T1000 (cell line): ENCODE results near the gene SNED1.

Source experiments
- DNase-seq: peaks from one replicate; lab custom pipeline; 2025; ENCODE audit warnings: mixed read lengths; lab: John Stamatoyannopoulos, UW

The SNED1 gene

DNA sequence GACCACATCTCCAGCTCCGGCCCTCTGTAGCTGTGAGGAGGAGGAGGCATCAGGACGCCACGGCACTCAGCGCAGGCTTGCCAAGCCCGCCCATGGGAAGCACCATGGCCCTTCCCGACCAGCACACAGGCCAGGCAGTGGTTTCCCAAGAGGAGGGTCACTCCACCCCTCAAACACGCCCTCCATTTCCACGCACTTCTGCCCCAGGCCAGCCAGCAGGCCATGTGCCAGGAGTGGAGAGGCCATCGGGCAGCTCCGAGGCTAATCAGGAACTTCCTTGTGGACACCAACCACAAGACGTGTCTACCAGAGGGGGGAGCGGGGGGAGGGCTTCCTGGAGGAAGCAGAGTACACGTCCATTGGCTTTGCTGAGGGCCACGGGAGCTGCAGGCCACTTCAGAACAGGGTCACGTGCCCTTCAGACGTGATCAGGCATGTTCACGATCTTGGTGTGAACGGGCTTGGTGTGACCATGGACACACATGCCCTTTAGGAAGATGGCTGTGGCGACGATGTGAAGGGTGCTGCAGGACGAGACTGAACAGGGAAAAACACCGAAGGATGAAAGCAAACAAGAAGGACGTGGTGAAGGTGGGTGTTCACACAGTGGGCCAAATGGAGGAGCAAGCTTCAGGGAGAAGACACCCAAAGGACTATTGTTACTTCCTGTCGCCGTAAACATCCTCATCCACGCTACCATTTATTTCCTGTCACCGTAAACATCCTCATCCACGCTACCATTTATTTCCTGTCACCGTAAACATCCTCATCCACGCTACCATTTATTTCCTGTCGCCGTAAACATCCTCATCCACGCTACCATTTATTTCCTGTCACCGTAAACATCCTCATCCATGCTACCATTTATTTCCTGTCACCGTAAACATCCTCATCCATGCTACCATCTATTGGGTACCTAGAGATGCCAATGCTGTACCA lies 110.1 kb downstream of the SNED1 start:
- no peak for DNase-seq

DNA sequence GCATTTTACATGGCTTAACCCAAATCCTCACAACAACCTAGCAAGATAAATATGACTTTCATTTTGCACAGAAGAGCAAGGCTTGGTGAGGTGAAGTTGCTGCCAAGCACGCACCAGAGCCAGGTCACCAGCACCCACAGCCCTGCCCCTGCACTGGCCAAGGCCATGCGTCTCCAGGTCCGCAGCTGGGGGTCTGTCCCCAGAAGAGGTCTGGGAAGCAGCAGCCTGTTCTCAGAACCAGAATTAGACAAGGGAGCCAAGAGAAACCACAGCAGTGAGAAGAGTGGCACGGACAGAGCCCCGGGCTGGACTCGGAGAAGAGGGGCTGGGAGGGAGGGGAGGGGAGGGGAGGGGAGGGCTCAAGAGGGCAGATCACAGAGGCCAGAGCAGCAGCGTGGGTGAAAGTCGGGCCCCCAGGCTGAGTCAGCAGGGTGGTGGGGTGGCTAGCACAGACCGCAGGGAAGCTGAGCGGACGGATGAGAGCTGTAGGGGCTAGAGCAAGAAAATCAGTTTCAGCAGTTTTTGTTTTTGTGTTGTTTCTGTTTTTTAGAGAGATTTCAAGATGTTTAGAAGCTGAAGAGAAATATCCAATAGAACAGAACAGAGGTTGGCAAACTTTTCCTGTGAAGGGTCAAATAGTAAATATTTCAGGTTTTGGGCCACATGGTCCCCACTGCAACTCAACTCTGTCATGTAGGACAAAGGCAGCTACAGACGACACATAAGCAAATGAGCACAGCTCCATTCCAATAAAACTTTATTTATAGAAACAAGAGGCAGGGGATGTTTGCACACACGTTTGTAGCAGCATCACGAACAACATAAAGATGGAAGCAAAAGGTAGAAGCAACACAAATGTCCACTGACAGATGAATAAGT lies 111.0 kb downstream of the SNED1 start:
- DNase-seq = no peak

DNA sequence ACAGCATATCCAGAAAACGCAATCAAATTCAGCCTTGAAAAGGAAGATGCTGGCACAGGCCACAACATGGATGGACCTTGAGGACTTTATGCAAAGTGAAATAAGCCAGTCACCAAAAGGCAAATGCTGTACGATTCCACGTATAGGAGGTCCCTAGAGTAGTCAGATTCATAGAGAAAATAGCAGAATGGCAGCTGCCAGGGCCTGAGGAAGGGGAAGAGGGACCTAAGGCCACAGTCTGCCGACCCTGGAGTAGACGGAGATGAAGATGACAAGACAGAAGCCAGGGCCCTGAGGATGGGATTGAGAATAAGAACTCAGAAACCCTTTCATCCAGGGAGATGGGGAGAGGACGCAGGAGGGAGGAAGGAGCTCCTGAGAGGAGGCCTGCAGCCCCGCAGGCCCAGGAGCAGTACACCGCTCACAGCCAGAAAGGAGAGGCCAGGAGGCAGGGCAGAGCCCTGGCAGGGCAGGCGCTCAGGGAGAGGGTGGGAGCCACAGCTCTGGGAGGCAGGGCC lies 111.7 kb downstream of the SNED1 start:
- no peak for DNase-seq

DNA sequence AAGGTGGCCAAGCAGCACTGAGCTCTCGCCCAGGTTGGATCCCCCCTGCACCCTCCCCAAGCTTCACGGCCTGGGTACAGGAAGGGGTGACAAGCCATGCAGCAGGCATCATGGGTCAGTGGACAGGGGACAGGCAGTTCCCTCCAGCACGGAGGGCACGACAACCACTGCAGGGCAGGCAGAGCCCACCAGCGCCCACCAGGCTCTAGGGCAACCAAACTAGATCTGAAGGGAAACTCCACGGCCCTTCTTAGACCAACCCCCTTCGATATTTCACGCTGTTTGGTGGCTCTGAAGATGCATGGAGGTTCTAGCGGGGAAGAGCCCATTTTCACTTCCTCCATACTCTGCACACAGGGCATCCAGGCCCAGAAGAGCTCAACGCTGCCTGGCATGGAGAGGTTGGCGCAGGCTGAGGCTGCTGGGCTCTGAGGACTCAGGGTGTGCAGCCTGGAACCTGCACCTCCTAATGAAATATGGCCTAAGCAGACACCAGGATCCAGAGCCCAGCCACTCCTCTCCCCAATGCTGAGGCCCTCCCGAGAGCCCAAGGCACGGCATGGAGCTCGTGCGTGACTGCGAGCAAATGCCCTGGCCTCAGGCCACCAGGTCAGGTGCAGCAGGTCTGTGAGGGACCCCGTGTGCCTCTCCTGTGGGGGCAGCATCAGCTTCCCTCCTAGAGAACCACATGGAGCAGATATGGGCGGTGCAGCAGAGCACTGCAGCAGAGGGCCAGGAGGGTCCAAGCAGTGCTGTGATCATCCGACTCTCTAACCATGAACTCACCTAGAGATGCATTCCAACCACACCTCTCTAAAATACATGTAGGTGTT lies 112.4 kb downstream of the SNED1 start:
- no peak for DNase-seq

DNA sequence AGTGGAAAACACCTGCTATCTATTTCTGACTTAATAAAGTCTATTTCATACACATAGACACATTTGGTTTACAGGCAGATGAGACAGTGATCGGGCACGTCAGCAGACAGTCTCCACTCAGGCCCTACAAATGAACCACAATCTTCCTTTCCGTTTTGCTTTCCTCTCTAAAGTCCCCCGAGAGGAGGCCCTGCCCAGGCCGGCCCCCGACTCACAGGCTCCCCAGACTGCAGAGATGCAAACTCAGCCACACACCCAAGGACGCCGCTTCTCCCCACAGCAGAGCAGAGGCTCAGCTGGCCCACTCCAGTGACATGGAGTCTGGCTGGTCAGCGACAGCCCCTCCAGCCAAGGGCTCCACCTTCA lies 113.0 kb downstream of the SNED1 start:
- no peak for DNase-seq

DNA sequence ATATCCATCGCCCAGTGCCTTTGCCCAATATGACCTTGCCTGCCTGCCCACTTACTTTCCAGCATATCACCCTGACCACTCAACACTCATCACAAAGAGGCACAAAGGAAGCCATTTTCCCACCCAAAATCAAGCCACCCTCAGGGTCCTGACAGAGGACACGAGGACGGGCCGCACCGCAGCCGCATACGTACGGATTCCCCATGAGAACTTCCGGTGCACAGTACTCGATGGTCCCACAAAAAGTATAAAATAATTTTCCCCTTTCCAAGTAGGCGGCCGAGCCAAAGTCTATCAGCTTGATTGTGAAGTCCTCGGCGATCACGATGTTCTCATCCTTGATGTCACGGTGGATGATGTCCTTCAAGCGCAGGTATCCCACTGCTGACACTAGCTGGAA lies 113.6 kb downstream of the SNED1 start:
- DNase-seq = no peak

DNA sequence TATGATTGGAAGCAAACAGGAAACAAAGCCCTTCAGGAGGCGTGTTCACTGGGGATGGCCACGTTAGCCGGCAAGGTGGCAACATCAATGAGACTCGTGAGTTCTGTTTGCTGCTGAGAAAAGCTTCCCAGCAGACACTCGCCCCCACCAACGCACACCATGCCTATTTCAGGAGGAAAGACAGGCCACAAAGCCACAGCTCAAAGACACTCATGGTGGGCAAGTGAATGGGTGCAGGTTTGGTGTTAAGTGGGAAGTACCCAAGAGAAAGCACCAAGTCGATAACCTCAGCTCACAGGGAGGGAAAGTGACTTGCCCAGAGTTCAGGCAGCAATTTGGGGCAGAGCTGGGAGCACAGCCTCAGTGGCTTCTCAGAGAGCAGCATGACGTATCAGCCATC lies 114.2 kb downstream of the SNED1 start:
- no peak for DNase-seq

DNA sequence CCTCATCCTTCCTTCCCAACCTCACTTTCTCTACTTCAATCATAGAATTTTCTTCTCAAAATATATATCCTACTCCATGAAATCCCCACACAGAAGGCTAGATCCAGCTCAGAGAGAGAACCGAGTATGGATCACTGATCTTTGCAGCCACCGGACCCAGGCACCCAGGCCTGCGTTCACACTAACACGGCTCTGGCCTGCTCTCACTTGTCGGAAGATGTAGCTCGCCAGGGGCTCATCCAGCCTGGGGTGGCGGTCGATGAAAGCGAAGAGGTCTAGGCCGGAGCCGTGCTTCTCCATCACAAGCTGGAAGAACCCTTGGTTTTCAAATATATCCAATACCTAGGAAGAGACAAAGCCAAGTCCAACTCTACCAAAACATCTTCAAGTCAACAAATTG lies 116.4 kb downstream of the SNED1 start:
- DNase-seq = no peak

DNA sequence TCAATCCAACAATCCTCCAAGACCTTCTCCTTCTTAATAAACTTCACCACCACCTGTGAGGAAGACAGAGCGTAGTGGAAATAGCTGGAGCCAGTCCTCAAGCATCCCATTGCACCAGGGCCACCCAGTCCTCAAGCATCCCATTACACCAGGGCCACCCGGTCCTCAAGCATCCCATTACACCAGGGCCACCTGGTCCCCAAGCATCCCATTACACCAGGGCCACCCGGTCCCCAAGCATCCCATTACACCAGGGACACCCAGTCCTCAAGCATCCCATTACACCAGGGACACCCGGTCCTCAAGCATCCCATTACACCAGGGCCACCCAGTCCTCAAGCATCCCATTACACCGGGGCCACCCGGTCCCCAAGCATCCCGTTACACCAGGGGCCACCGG lies 116.9 kb downstream of the SNED1 start:
- no peak for DNase-seq

DNA sequence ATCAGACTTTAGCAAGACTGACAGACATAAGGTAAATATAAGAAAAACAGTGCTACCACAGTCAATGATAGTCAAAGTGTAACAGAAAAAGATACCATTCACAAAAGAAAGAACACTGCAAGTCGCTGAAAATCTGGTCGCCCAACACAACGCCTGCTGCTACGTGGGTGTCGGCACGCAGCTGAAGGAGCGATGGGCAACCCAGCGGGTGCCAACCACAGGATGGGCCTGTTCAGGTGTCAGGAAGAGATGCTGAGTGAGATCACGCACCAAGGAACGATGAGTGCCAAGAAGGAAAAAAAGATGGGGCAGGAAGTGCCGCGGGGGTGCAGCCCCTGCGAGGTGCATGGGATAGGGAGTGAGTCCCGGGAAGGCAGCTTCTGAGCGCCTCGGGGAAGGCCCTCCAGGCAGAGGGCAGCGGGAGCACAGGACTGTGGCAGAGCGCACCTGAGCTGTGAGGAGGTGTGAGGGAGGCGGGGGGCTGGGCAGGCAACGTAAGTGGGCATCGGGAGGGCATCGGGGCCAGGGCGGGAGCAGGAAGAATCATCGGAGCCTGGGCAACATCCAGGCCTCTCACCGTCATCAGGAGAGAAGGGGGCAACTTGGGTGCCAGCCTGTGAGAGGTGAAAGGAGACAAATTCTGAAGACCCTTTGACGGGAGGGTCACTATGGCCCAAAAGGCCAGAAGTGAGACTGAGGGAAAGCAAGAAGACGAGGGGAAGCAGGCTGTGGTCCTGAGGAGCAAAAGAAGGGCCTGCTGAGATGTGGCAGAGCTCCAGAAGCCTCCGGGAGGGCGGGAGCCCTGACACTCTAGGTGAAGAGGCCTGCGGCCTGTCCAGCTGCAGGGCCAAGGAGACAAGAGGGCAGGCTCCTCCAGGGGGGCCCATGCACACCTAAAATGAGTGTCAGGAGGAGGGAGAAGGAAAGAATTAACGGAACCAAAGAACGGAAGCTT lies 118.5 kb downstream of the SNED1 start:
- no peak for DNase-seq

GRCh38 chr2:241118737-241119505 lies 120.5 kb downstream of the SNED1 start:
- no peak for DNase-seq

DNA sequence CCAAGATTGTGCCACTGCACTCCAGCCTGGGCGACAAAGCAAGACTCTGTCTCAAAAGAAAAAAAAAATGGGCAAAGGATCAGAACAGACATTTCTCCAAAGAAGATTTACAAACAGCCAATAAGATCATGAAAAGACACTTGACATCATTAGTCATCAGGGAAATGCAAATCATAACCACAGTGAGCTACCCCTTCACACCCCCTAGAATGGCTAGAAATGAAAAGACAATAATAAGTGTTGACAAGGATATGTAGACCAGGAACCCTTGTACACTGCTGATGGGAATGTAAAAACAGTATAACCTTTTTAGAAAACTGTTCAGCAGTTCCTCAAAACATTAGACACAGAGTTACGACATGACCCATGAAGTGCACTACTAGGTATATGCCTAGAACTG lies 122.0 kb downstream of the SNED1 start:
- no peak for DNase-seq

DNA sequence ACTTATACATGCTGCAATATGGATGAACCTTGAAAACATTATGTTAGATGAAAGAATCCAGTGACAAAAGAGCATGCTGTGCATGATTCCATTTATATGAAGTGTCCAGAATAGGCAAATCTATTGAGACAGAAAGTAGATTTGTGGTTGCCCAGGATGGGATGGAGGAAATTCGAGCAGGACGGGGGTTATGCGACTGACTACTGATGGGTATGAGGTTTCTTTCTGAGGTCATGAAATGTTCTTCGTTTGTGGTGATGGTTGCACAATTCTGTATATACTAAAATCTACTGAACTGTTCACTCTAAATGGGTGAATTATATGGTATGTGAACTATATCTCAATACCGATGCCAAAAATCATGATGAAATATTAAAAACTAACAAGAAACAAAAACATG lies 122.6 kb downstream of the SNED1 start:
- no peak for DNase-seq

GRCh38 chr2:241122376-241123002 lies 124.1 kb downstream of the SNED1 start:
- no peak for DNase-seq

- no peak for DNase-seq
Measured at GRCh38 chr2:241123816-241124536, 125.6 kb downstream of the SNED1 start.

GRCh38 chr2:241125626-241126025 lies 127.2 kb downstream of the SNED1 start:
- DNase-seq = no peak

DNA sequence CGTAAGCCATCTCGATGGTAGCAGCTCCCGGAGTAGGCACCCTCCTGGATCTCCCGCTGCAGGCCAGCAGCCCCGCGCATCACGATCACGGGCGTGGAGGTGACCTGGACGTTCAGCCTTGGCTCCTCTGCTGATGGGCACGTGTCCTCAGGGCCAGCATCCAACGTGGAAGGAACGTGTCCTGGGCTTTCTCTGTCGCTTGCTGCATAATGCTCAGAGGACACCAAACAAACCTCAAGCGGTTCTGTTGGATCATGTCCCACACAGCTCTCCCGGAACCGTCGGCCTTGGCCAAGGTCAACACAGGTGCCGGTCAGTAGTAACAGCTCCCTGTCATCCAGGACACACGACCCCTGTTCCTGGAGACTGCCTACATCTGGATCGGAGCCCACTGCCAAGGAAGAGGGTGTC lies 127.8 kb downstream of the SNED1 start:
- no peak for DNase-seq

GRCh38 chr2:241126771-241127202 lies 128.4 kb downstream of the SNED1 start:
- no peak for DNase-seq

DNA sequence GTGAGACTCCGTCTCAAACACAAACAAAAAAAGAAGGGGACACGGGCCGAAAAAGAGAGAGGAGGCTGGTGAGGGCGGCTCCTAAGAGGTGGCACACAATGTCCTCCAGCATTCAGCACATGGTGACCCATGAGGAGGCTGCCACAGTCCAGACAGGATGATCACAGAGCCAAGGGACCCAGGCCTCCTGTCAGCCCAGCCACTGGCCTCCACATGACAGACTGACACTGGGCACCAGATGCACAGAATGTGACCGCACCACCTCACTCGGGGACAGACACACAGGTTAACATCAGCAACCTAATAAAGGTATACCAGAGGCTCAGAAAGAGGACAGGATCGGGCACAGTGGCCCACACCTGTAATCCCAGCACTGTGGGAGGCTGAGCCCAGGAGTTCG lies 129.8 kb downstream of the SNED1 start:
- DNase-seq = no peak
